Smooth muscle cell (in vitro differentiated cells): ENCODE measurements around the gene PFDN4. TPM values are rescaled to one million over a fixed set of nuclear protein-coding genes. Genes with fewer than 3 reads are reported as not detected.

Experiments used
- DNase-seq: peaks from one replicate; lab custom pipeline; 2025; ENCODE audit not compliant: unreplicated experiment; lab: John Stamatoyannopoulos, UW
- H2AFZ ChIP-seq: fragments of 200-600 bp; sonication (generic); 2 replicates; pipeline ENCODE4 v1.6.0; 2016; ENCODE audit warnings: antibody characterized with exemption, low read depth, mild to moderate bottlenecking
- H3F3A ChIP-seq: fragments of 200-600 bp; sonication (generic); 2 replicates; pipeline ENCODE4 v1.6.0; 2017; ENCODE audit warnings: antibody characterized with exemption, low read depth
- H3K27ac ChIP-seq: fragments of 200-600 bp; sonication (generic); 2 replicates; pipeline ENCODE4 v1.5.1; 2016; ENCODE audit warnings: low read depth, mild to moderate bottlenecking
- H3K27me3 ChIP-seq: fragments of 200-600 bp; sonication (generic); 2 replicates; pipeline ENCODE4 v1.6.1; 2016; ENCODE audit warnings: low read depth, mild to moderate bottlenecking
- H3K36me3 ChIP-seq: fragments of 200-600 bp; sonication (generic); 2 replicates; pipeline ENCODE4 v1.5.1; 2016; ENCODE audit warnings: low read depth
- H3K4me1 ChIP-seq: fragments of 200-600 bp; sonication (generic); 2 replicates; pipeline ENCODE4 v1.5.1; 2016; ENCODE audit warnings: low read depth
- H3K4me2 ChIP-seq: fragments of 200-600 bp; sonication (generic); 2 replicates; pipeline ENCODE4 v1.6.0; 2016; ENCODE audit warnings: mild to moderate bottlenecking
- H3K4me3 ChIP-seq: fragments of 200-600 bp; sonication (generic); 2 replicates; pipeline ENCODE4 v1.5.1; 2016; ENCODE audit warnings: mild to moderate bottlenecking
- H3K79me2 ChIP-seq: fragments of 200-600 bp; sonication (generic); 2 replicates; pipeline ENCODE4 v1.6.0; 2016; ENCODE audit warnings: low read depth, mild to moderate bottlenecking
- H3K9ac ChIP-seq: fragments of 200-600 bp; sonication (generic); 2 replicates; pipeline ENCODE4 v1.6.0; 2016; ENCODE audit warnings: low read depth
- H3K9me3 ChIP-seq: fragments of 200-600 bp; sonication (generic); replicated peaks from 2 replicates; pipeline ENCODE4 v1.5.1; 2016; ENCODE audit warnings: low read depth
- H4K20me1 ChIP-seq: fragments of 200-600 bp; sonication (generic); 2 replicates; pipeline ENCODE4 v1.6.0; 2016; ENCODE audit warnings: low read depth
- CTCF ChIP-seq: fragments of 200-600 bp; sonication (generic); IDR thresholded peaks from 2 replicates; pipeline ENCODE4 v1.5.1; 2017; ENCODE audit warnings: borderline replicate concordance, mild to moderate bottlenecking, antibody characterized with exemption; ENCODE audit not compliant: insufficient read depth, poor library complexity, severe bottlenecking
- WGBS: methylation state at CpG from one replicate; pipeline ENCODE4 v1.1.7; 2016; ENCODE audit warnings: low lambda C conversion rate; 5-methylcytosine and 5-hydroxymethylcytosine counted together
- polyA plus RNA-seq: library from polyadenylated mRNA; unstranded; fragments of >200 nt; fragmentation: Nextera tagmentation; extraction: Ambion mirVana; gene quantifications from 2 replicates; pipeline ENCODE4 v1.2.1, GENCODE V29; 2016
- total RNA-seq: library from RNA; depleted of rRNA; stranded (reverse); fragments of >200 nt; gene quantifications from 2 replicates; pipeline ENCODE4 v1.2.3, GENCODE V29; 2014

PFDN4 gene
- total and polyA plus RNA-seq, 2 experiments from 2014 or later = 47.6 to 240 TPM

GRCh38 chr20:54177378-54177777 is 30.5 kb upstream of the PFDN4 start:
- no peak overlapping the region for H3K4me3 ChIP-seq
- H3K27ac ChIP-seq = no peak overlapping the region
- 89% methylated on average over 6 of the region's 6 CpGs for WGBS
- no peaks in the 10 kb centered on the region for H3K79me2 ChIP-seq
- no peaks in the 10 kb centered on the region for H3K9me3 ChIP-seq
- peaks cover 4% of the 10 kb centered on the region for H3F3A ChIP-seq
- H4K20me1 ChIP-seq = no peaks in the 10 kb centered on the region
- DNase-seq = no peak
- no peak overlapping the region for H3K4me2 ChIP-seq
- no peak overlapping the region for H3K9ac ChIP-seq
- no peaks in the 10 kb centered on the region for H3K36me3 ChIP-seq
- TF ChIP-seq CTCF = no peak
- H3K27me3 ChIP-seq = peaks cover 32% of the 10 kb centered on the region
- no peak overlapping the region for H2AFZ ChIP-seq
- H3K4me1 ChIP-seq = peaks cover 25% of the 10 kb centered on the region

- H3K9ac ChIP-seq = no peak overlapping the region
- TF ChIP-seq CTCF = no peak
- H3K27ac ChIP-seq = no peak overlapping the region
- no peaks in the 10 kb centered on the region for H4K20me1 ChIP-seq
- no peaks in the 10 kb centered on the region for H3K9me3 ChIP-seq
- H3K79me2 ChIP-seq = no peaks in the 10 kb centered on the region
- H3F3A ChIP-seq = peaks cover 4% of the 10 kb centered on the region
- no peak overlapping the region for H3K4me3 ChIP-seq
- no peaks in the 10 kb centered on the region for H3K36me3 ChIP-seq
- no peak for DNase-seq
- peaks cover 19% of the 10 kb centered on the region for H3K4me1 ChIP-seq
- no peak overlapping the region for H3K4me2 ChIP-seq
- H3K27me3 ChIP-seq = peaks cover 24% of the 10 kb centered on the region
- whole genome bisulfite sequencing = 91% methylated on average over 2 of the region's 2 CpGs
- no peak overlapping the region for H2AFZ ChIP-seq
These were observed 29.6 kb upstream of the PFDN4 start for GRCh38 chr20:54178256-54178655.

GRCh38 chr20:54179946-54180345 is 27.9 kb upstream of the PFDN4 start:
- Histone ChIP-seq H3K27ac (no peak overlapping the region), H3K4me2 (no peak overlapping the region), H3K9ac (no peak overlapping the region), H3K36me3 (no peaks in the 10 kb centered on the region), H3K9me3 (no peaks in the 10 kb centered on the region), H2AFZ (no peak overlapping the region), H3F3A (peaks cover 4% of the 10 kb centered on the region), H3K4me3 (no peak overlapping the region), H4K20me1 (no peaks in the 10 kb centered on the region), H3K4me1 (peaks cover 12% of the 10 kb centered on the region), H3K79me2 (no peaks in the 10 kb centered on the region), H3K27me3 (peaks cover 7% of the 10 kb centered on the region)
- no peak for TF ChIP-seq CTCF
- WGBS = 74% methylated on average over 2 of the region's 2 CpGs
- DNase-seq = no peak

- Histone ChIP-seq H3K4me3 (no peak overlapping the region), H3K9ac (no peak overlapping the region), H3F3A (peaks cover 4% of the 10 kb centered on the region), H3K79me2 (no peaks in the 10 kb centered on the region), H2AFZ (no peak overlapping the region), H3K36me3 (no peaks in the 10 kb centered on the region), H3K27ac (no peak overlapping the region), H3K27me3 (no peaks in the 10 kb centered on the region), H3K4me2 (no peak overlapping the region), H4K20me1 (no peaks in the 10 kb centered on the region), H3K4me1 (peaks cover 8% of the 10 kb centered on the region), H3K9me3 (no peaks in the 10 kb centered on the region)
- no peak for DNase-seq
- 100% methylated on average over 1 of the region's 1 CpG for WGBS
- TF ChIP-seq CTCF = no peak
These were observed 27.0 kb upstream of the PFDN4 start for GRCh38 chr20:54180931-54181330.
